Measurements from ENCODE around the gene EXOC3L2.

Gene EXOC3L2

DNA sequence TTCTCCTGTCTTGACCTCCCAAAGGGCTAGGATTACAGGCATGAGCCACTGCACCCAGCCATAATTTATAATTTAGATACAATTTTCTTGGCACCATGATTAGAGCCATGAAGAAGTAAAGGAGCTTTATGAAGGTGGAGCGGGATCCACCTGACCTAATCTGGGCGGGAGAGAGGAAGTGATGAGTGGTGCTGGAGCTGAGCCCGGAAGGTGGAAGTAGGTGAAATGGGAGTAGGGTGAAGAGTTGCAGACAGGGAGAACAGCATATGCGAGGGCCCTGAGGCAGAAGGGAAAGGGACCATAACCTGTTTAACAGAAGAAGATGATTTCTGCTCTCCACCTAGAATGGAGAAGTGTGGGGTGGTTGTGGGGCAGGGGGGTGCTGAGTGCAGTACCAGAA is 62.4 kb downstream of the EXOC3L2 start:
- H3K27ac ChIP-seq (ENCODE audit: low read depth, low read length) = no peak overlapping the region
- no peaks in the 10 kb centered on the region for H4K20me1 ChIP-seq (ENCODE audit: low read depth, low read length)
- no peak overlapping the region for H2AFZ ChIP-seq (ENCODE audit: low read depth, low read length, severe bottlenecking)
- no peaks in the 10 kb centered on the region for H3K9me2 ChIP-seq (replicated peaks; ENCODE audit: insufficient read depth, low read length)
- H3K27me3 ChIP-seq (ENCODE audit: low read length) = no peaks in the 10 kb centered on the region
- TF ChIP-seq EZH2phosphoT487 (conservative IDR thresholded peaks at IDR 0.05; ENCODE audit: low read length) = no peak
- TF ChIP-seq, protein P1, sequence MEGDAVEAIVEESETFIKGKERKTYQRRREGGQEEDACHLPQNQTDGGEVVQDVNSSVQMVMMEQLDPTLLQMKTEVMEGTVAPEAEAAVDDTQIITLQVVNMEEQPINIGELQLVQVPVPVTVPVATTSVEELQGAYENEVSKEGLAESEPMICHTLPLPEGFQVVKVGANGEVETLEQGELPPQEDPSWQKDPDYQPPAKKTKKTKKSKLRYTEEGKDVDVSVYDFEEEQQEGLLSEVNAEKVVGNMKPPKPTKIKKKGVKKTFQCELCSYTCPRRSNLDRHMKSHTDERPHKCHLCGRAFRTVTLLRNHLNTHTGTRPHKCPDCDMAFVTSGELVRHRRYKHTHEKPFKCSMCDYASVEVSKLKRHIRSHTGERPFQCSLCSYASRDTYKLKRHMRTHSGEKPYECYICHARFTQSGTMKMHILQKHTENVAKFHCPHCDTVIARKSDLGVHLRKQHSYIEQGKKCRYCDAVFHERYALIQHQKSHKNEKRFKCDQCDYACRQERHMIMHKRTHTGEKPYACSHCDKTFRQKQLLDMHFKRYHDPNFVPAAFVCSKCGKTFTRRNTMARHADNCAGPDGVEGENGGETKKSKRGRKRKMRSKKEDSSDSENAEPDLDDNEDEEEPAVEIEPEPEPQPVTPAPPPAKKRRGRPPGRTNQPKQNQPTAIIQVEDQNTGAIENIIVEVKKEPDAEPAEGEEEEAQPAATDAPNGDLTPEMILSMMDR (IDR thresholded peaks at IDR 0.05; ENCODE audit: insufficient read depth, low read length, poor library complexity, severe bottlenecking) = no peak
- H3K9ac ChIP-seq (ENCODE audit: low read length) = no peak overlapping the region
- no peaks in the 10 kb centered on the region for H3K36me3 ChIP-seq (ENCODE audit: low read length)
- no peaks in the 10 kb centered on the region for H3F3A ChIP-seq (ENCODE audit: insufficient read depth)
- no peak overlapping the region for H3K4me2 ChIP-seq (ENCODE audit: low read depth, low read length, poor library complexity, severe bottlenecking)
- H3K79me2 ChIP-seq (ENCODE audit: insufficient read depth, low read length) = peaks cover 21% of the 10 kb centered on the region; the same call in 1 of the 2 replicates
- H3K4me3 ChIP-seq (ENCODE audit: insufficient read depth, low read length, poor library complexity, severe bottlenecking) = no peak overlapping the region
- no peaks in the 10 kb centered on the region for H3K9me3 ChIP-seq (ENCODE audit: insufficient read depth, low read length)

DNA sequence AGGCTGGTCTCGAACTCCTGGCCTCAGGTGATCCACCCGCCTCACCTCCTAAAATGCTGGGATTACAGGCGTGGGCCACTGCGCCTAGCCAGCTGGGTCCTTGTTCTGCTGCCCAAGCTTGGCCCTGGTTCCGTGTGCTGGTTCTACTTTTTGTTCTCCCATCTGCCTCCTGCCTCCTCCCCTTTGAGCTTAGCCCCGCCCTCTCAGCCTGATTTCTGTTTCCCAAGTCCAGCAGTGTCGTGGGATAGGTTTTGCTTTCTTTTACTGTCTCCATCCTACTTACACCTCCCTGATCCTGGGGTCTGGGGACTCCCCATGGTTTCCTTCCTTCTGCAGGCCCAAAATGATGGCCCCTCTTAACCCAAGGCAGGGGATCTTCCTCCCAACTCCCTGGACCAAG is 64.3 kb downstream of the EXOC3L2 start:
- Histone ChIP-seq H2AFZ (ENCODE audit: low read depth, low read length, severe bottlenecking) (no peak overlapping the region), H3K79me2 (ENCODE audit: insufficient read depth, low read length) (peaks cover 21% of the 10 kb centered on the region; the same call in 1 of the 2 replicates), H3K9ac (ENCODE audit: low read length) (no peak overlapping the region), H4K20me1 (ENCODE audit: low read depth, low read length) (no peaks in the 10 kb centered on the region), H3F3A (ENCODE audit: insufficient read depth) (no peaks in the 10 kb centered on the region), H3K27me3 (ENCODE audit: low read length) (no peaks in the 10 kb centered on the region), H3K27ac (ENCODE audit: low read depth, low read length) (no peak overlapping the region), H3K4me2 (ENCODE audit: low read depth, low read length, poor library complexity, severe bottlenecking) (no peak overlapping the region), H3K9me2 (replicated peaks; ENCODE audit: insufficient read depth, low read length) (no peaks in the 10 kb centered on the region), H3K36me3 (ENCODE audit: low read length) (no peaks in the 10 kb centered on the region), H3K9me3 (ENCODE audit: insufficient read depth, low read length) (no peaks in the 10 kb centered on the region), H3K4me3 (ENCODE audit: insufficient read depth, low read length, poor library complexity, severe bottlenecking) (no peak overlapping the region)
- TF ChIP-seq EZH2phosphoT487 (conservative IDR thresholded peaks at IDR 0.05; ENCODE audit: low read length) = no peak
- TF ChIP-seq, protein P1 (IDR thresholded peaks at IDR 0.05; ENCODE audit: insufficient read depth, low read length, poor library complexity, severe bottlenecking) = no peak

DNA sequence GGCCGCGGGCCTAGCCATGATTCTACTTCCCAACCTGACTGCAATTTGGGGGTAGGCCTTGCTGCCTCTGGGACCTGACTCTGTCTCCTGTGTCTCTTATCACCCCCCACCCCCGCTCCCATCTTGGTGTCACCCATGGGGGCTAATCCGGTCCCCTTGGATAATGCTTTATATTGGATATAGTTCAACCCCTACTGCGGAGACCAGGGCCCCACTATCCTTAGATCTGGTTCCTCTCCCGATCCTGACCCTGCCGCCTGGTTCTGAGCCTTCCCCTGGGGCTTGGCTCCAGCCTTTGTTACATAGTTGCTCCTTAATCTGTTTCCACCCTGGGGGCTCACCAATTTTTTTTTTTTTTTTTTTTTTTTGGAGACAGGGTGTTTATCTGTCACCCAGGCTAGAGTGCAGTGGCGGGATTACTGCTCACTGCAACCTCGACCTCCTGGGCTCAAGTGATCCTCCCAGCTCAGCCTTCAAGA is 65.3 kb downstream of the EXOC3L2 start:
- Histone ChIP-seq H3K9ac (ENCODE audit: low read length) (peak overlapping the region; percentile 73), H3K4me2 (ENCODE audit: low read depth, low read length, poor library complexity, severe bottlenecking) (peak overlapping the region; percentile 79), H3F3A (ENCODE audit: insufficient read depth) (no peaks in the 10 kb centered on the region), H3K4me3 (ENCODE audit: insufficient read depth, low read length, poor library complexity, severe bottlenecking) (peak overlapping the region; percentile 90), H3K79me2 (ENCODE audit: insufficient read depth, low read length) (peaks cover 21% of the 10 kb centered on the region; the same call in 1 of the 2 replicates), H4K20me1 (ENCODE audit: low read depth, low read length) (no peaks in the 10 kb centered on the region), H3K9me2 (replicated peaks; ENCODE audit: insufficient read depth, low read length) (no peaks in the 10 kb centered on the region), H2AFZ (ENCODE audit: low read depth, low read length, severe bottlenecking) (no peak overlapping the region), H3K27me3 (ENCODE audit: low read length) (no peaks in the 10 kb centered on the region), H3K36me3 (ENCODE audit: low read length) (no peaks in the 10 kb centered on the region), H3K27ac (ENCODE audit: low read depth, low read length) (no peak overlapping the region), H3K9me3 (ENCODE audit: insufficient read depth, low read length) (no peaks in the 10 kb centered on the region)
- TF ChIP-seq, protein P1 (IDR thresholded peaks at IDR 0.05; ENCODE audit: insufficient read depth, low read length, poor library complexity, severe bottlenecking) = no peak
- no peak for TF ChIP-seq EZH2phosphoT487 (conservative IDR thresholded peaks at IDR 0.05; ENCODE audit: low read length)

Data from SU-DHL-6 (cell line).